Activated naive CD4-positive, alpha-beta T cell treated with Interleukin-2 at 50 U/mL for 16 hours (primary cell): Measurements from ENCODE around the gene FIGNL1.

ENCODE experiments used
- DNase-seq: peaks from one replicate; pipeline ENCODE4 v3.0.0-alpha.2; 2020

FIGNL1 gene

GRCh38 chr7:50449881-50450589, at the start of gene FIGNL1:
FIGNL1 (minus strand) TSS chr7:50450350; CDS start chr7:50447287, 3,063 bp downstream.
- peak; percentile 86 for DNase-seq

GRCh38 chr7:50499092-50499491, 48.9 kb upstream of the FIGNL1 start:
- DNase-seq = no peak

GRCh38 chr7:50497968-50498367, 47.8 kb upstream of the FIGNL1 start:
- no peak for DNase-seq

- no peak for DNase-seq
Observed at GRCh38 chr7:50497068-50497642, 47.0 kb upstream of the FIGNL1 start.

- DNase-seq = no peak
Observed at GRCh38 chr7:50496569-50496968, 46.4 kb upstream of the FIGNL1 start.

GRCh38 chr7:50495746-50496145, 45.6 kb upstream of the FIGNL1 start:
- DNase-seq = no peak

GRCh38 chr7:50492770-50493519, 42.8 kb upstream of the FIGNL1 start:
- DNase-seq = no peak

- no peak for DNase-seq
Observed at GRCh38 chr7:50491943-50492342, 41.8 kb upstream of the FIGNL1 start.

GRCh38 chr7:50491209-50491608, 41.1 kb upstream of the FIGNL1 start:
- DNase-seq = no peak

- no peak for DNase-seq
Observed at GRCh38 chr7:50488379-50488778, 38.2 kb upstream of the FIGNL1 start.

GRCh38 chr7:50486512-50486911, 36.4 kb upstream of the FIGNL1 start:
- no peak for DNase-seq

- no peak for DNase-seq
Observed at GRCh38 chr7:50481867-50482266, 31.7 kb upstream of the FIGNL1 start.

GRCh38 chr7:50480797-50481196, 30.6 kb upstream of the FIGNL1 start:
- DNase-seq = no peak

GRCh38 chr7:50479743-50480517, 29.8 kb upstream of the FIGNL1 start:
- no peak for DNase-seq

- DNase-seq = no peak
Observed at GRCh38 chr7:50477640-50478039, 27.5 kb upstream of the FIGNL1 start.

- no peak for DNase-seq
Observed at GRCh38 chr7:50476953-50477625, 26.9 kb upstream of the FIGNL1 start.

- DNase-seq = no peak
Observed at GRCh38 chr7:50475340-50475739, 25.2 kb upstream of the FIGNL1 start.

- DNase-seq = no peak
Observed at GRCh38 chr7:50474382-50475160, 24.4 kb upstream of the FIGNL1 start.

- no peak for DNase-seq
Observed at GRCh38 chr7:50473531-50473930, 23.4 kb upstream of the FIGNL1 start.

- no peak for DNase-seq
Observed at GRCh38 chr7:50472427-50472826, 22.3 kb upstream of the FIGNL1 start.

GRCh38 chr7:50471970-50472369, 21.8 kb upstream of the FIGNL1 start:
- no peak for DNase-seq
